GM19238 (cell line): ENCODE results near the gene MEGF10.

Experiments used
- DNase-seq: peaks from one replicate; pipeline ENCODE4 v3.0.0; 2011; ENCODE audit warnings: low spot score; ENCODE audit not compliant: insufficient read length

Gene MEGF10

DNA sequence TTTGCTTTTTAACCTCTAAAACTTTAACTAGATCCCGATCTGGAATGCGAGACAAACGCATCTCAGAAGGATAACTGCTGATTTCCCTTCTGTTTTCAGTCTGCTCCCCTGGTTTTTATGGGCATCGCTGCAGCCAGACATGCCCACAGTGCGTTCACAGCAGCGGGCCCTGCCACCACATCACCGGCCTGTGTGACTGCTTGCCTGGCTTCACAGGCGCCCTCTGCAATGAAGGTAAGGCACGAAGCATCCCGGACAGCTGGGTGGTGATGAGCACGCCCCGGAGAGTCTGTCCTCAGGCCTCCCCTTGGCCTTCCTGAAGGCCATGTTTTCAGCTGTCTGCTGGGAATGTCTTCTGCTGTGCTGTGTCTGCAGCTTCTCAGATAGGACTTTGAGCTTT lies 144.0 kb downstream of the MEGF10 start:
- DNase-seq: no peak

DNA sequence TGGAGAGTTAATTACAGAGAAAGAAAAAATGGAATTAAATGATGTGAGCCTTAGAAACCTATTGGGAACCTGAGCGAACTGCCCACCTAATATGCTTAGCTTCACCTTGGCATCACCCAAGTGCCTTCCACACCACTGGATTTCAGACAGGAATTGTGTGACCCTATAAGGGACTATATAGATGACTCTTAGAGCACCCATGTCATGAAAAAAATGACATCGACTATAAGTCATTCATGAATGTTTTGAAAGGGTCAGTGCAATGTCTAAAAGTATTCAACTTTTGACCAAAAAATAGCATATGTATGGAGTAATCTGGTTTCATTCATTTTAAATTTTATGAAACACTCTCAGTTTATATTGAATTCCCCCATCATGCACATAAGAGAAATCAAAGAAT lies 145.2 kb downstream of the MEGF10 start:
- DNase-seq: no peak

DNA sequence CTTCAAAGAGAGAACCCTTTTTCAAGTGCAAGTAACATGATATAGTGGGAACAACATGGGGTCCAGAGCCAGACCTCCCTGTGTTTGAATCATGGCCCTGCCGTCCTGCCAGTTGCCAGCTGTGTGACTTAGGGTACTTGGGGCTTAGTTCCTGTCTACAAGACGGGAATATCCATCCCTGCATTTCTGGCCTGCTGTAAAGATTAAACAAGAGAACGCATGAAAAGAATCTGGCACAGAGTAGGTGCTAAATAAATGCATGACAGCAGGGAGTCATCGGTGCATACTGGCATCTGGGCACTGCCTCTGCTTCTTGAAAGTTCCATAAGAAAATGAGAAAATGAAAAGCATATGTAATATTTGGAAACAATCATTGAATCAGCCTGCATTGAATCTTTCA lies 149.0 kb downstream of the MEGF10 start:
- DNase-seq: no peak

DNA sequence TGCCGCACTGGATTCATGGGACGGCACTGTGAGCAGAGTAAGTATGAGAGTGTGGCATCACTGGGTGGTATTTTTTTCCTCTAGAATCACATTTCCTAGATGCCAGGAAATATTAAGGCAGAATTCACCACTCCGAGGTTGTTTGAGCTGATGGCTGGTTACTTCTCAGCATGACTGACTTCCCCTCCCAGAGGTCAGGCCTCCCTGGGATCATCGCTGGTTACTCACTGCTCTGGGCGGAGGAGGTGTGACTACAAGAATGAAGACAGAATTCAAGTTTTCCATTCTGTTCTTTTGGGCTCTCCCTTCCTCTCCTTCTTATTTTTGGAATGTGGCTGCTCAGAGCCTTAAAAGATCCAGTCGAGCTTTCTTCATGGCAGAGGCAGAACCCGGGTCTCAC lies 150.2 kb downstream of the MEGF10 start:
- no peak for DNase-seq

DNA sequence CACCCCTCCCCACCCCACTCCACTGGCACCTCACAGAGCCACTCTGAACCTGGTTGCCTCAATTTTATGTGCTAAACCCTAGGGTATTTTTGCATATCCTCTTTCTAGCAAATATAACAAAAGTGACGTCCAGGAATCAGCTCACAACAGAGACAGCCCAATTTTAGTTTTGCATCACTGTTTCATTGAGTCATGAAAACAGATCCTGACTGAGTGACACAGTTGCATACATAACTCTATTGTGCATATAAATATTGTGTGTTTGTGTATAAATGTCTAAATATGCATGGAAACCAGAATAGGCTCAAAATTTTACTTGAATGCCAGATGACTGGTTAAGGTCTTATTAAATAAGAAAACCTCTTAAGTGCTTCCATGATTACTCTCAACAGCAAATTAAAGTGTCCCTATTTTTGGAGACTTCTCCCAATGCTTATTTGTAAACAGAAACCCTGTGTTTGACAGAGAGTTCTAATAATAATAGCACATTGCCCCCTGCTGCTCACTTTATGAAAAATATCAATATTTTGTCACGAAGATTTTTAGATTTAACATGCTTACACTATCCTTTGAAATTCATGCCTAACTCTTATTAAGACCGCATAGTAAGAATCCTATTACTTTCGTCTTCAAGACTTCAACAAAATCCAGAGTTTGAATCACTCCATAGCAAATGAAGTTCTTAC lies 151.3 kb downstream of the MEGF10 start:
- no peak for DNase-seq

DNA sequence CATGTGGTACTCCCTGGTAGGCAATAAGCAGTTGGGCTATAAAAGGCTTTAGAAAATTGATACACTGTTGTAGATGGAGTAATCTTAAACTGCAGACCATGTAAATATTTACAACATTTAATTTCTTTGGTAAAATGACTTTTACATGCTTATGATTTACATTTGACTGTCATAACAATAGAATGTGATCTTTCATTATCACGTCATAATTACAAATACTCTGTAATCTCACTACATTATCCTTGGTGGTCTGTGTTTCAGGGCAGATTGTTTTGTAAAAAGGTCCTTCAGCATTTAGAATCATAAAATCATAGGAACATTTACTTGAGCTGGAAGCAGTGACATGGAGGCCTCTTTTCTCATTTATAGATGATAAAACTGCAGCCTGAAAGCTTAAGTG lies 153.6 kb downstream of the MEGF10 start:
- no peak for DNase-seq

DNA sequence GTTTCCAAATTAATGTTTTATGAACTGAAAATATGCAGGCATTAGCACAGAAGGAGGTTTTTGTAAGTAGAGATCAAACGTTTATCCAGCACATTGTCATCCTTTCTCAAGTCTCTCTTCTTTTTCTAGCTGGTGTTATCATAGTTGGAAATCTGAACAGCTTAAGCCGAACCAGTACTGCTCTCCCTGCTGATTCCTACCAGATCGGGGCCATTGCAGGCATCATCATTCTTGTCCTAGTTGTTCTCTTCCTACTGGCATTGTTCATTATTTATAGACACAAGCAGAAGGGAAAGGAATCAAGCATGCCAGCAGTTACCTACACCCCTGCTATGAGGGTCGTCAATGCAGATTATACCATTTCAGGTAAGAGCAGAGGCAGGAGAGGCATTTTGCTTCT lies 154.7 kb downstream of the MEGF10 start:
- no peak for DNase-seq

DNA sequence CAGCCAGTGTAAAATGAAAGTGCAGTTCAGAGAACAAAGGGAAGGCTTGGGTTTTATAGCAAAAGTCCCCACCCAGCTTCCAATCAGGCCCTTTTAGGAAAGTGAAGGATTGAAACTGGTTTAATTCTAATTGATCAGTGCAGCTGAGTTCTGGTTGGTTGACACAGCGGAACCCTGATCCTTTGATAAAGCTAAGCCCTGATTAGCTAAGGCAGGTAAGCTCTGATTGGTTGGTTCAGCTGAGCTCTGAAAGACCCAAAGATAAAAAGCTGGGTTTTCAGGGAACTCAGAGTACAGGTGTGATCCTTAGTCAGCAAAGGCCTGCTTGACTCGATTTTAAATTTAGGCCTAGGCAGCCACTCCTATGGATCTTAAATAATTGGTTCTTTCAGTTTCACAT lies 156.0 kb downstream of the MEGF10 start:
- DNase-seq: no peak

DNA sequence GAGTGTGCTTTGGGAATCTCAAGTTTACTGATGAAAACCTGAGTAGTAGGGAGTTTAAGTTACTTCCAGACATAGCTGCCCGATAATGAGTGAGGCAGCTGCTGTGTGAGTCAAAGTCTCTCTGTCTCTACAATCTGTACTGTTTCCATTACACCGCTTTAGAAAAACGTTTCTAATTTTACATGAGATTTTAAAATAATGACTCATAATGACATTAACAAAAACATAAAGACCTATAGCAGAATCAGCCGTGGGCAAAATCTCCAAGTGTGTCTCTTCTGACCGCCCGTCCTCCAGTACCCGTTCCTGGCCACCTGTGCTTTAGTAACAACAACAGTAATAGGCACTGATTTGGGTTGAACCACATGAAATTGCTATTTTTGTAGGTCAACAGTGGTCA lies 157.2 kb downstream of the MEGF10 start:
- no peak for DNase-seq

DNA sequence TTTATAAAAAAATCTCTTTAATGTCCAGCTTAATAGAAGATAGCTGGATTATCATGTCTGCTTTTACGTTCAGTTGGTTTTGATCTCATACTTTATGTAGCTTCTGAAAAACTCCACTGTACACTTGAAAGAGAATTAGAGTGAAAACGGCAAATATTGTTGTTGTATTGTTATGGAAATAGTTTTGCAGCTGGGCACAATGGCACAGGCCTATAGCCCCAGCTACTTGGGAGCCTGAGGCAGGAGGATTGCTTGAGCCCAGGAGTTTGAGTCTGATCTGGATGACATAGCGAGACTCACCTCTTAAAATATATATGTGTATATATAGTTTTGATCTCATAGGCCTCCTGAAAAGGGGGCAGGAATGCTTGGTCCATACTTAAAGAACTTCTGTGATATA lies 159.4 kb downstream of the MEGF10 start:
- DNase-seq: no peak

DNA sequence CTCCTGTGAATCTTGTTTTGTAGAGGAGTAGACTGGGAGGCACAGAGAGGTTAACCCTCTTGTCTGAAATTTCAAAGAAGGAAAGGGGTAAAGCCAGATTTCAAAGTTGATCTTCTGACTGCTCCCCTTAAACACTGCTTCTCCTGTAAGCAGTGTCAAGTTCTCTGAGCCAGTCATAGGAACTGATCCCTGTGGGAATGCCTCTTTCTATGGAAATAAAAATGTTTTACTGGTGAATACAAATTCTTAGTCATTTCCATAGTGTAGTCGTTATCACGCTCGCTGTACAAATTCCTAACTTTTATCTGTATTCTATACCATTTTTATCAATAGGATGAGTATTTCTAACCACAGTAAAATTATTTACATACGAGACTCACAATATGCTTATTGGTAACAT lies 160.5 kb downstream of the MEGF10 start:
- DNase-seq: no peak

DNA sequence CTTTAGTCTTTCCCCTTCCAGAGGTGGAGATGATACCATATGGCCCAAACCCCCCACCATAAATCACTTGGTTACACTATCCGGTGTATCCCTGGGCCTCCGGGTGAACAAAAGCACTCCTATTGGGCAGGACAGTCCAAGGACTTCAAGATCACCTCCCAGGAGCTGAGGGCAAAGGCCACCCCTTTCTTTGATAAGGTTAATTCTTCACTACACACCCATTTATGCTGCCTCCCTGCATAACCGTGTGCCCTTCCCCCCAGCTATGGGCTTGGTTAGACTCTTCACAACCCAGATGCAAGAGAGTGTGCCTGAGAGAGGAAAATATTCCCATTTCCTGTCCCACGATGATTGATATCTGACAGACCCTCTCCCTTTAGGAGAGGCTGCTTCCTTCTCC lies 162.0 kb downstream of the MEGF10 start:
- DNase-seq: no peak

DNA sequence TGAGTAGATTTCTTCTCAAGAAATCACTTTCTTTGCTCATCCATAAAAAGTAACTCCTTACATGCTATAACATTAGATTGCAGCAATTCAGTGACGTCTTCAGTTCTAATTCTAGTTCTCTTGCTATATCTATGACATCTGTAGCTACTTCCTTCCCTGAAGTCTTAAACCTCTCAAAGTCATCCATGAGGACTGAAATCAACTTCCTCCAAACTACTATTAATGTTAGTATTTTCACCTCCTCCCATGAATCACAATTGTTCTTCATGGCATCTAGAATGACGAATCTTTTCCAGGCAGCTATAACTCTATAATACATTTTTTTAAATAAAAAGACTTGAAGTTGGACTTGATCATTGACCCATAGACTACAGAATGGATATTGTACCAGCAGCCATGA lies 180.6 kb downstream of the MEGF10 start:
- DNase-seq: no peak

DNA sequence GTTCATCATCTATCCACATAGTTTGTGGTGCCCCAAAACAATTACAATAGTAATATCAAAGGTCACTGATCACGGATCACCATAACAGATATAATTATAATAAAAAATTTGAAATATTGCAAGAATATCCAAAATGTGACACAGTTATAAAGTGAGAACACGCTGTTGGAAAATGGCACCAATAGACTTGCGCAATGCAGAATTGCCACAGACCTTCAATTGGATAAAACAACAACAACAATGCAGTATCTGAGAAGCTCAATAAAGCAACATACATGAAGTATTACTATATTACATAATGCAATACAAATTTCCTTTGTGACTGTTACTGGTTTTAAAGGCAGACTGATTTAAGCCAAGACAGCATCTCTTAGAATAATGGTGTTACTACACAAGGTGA lies 182.1 kb downstream of the MEGF10 start:
- no peak for DNase-seq

DNA sequence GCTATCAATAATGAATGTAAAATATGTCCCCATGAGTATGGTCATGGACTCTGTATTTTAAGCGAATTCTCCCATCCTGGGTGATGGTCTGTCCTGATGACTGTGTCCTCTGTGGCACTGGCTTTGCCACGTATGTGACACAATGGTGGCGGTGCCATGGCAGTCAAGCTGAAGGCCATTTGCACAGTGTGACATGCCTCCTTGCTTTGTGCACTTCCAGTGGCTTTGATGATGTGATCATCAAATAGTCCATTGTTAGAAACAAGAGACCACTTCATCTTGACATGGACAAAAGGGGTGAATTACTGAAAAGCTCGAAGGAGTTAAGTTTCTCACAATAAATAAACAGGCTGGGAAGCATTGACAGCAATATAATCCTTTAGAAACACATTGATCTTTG lies 195.9 kb downstream of the MEGF10 start:
- no peak for DNase-seq

DNA sequence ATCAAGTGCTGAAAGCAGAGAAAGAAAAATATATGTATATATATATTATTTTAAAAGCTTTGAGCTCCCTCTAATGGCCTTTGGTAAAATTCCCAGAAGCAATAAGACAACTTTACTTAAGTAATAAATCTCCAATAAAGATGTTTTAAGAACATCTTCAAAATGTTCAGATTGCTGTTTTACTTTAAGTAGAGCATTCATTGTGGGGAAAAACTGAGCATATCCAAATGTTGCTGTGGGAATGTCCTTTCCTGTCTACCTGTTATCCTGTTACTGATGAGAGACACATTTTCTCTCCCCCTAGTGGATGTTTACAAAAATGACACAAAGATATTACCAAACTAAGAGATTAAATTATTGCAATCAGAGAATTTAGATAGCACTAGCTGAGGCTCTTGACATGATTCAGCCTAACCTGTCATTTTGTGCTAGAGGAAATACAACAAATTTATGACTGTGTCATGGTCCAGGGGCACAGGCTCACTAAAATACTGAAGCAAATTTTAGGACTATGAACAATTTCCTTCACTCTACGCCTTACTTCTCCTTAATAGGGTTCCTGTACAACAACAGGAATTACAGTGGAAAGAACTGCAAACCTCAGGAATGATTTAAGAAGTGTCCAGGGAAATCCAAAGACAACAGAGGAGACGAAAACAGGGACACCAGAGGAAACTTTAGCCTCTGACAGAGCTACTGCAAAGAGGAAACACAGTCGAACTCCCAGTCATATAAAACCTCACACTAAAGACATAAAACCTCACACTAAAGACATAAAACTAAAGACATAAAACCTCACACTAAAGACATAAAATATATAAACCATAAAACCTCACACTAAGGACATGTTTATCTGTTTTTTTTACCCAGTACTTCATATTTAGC lies 202.5 kb downstream of the MEGF10 start:
- DNase-seq: peak; percentile 3

DNA sequence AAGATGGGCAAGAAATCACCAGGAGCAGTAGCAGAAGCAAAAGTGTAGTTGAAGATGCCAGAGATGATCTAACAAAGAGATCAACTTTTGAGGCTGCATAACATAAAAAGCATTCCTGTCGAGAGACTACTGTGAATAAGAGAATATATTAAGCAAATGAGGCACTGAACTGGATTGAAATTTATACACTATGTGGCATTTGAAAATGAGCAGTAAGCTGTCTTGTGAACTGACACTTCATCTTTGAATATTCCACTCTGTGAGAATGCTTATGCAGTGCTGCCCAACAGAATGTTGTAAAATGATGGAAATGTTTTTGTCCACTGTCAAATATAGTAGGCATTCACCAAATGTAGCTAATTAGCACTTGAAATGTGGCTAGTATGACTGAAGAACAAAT lies 208.0 kb downstream of the MEGF10 start:
- no peak for DNase-seq

DNA sequence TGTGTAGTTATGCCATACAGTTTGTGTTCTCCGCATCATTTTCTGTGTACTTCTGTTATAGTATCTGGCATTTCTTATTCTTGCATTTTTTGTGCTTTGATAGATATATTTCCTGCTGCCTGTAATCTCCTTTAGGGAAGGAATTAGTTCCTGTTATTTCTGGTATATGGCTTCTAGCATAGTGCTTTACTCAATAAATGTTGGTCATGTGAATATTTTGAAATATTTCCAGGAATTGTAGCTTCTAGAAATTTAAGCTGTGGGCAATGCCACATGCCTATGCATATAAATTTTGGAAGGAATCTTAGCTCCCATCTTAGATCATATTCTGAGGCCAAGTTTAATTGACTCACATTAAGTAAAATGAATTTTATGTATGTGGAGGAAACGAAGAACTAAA lies 215.3 kb downstream of the MEGF10 start:
- DNase-seq: no peak

DNA sequence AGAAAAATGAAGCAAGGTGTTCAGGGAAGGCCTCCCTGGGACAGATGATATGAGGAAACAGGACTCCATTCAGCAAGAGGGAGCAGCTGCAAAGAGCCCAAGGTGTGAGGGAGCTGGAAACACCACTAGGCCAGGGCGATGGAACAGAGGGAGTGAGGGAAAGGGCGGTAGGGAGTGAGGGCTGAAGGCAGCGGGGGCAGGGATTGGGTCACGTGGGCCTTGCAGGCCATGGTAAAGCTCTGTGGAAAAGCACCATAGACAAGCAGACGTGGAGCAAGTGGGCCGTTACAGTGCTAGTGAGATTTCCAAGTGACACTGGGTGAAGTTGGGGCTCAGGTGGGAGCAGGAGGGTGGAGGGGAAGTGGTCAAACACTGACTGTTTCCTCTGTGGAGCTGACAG lies 216.0 kb downstream of the MEGF10 start:
- DNase-seq: no peak

DNA sequence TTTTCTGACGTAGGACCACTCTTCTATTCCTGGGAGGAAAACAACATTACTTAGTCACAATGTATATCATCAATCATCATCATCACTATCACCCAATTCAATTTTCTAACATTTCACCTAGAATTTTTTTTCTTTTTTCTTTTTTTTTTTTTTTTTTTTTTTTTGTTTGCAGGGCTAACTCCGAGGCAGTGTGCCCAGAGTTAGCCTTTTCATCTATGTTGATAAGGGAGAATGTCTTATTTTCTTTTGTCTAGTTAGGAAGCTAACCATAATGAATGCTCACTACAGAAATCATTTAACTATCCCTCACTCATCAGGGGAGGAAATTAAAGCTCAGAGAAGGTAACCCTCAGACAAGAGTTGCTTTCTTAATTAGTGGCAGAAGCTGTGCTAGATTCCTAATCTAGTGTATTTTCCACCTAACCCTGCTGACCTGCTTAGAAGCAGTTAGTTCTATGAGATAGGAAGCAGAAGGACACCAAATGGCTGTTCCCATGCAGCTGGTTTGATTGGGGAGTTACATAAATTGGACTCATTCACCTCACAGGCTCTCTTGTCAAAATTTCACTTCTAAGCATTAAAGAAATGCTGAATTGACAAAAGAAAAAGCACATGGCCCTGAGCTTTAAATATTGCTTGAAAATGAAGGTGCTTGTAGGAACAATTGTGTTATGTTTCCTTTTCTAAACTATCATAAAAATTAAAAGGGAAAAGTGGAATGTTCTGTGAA lies 218.2 kb downstream of the MEGF10 start:
- no peak for DNase-seq
